ENCODE results near the gene ACAP1.

ACAP1 gene, protein sequence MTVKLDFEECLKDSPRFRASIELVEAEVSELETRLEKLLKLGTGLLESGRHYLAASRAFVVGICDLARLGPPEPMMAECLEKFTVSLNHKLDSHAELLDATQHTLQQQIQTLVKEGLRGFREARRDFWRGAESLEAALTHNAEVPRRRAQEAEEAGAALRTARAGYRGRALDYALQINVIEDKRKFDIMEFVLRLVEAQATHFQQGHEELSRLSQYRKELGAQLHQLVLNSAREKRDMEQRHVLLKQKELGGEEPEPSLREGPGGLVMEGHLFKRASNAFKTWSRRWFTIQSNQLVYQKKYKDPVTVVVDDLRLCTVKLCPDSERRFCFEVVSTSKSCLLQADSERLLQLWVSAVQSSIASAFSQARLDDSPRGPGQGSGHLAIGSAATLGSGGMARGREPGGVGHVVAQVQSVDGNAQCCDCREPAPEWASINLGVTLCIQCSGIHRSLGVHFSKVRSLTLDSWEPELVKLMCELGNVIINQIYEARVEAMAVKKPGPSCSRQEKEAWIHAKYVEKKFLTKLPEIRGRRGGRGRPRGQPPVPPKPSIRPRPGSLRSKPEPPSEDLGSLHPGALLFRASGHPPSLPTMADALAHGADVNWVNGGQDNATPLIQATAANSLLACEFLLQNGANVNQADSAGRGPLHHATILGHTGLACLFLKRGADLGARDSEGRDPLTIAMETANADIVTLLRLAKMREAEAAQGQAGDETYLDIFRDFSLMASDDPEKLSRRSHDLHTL

DNA sequence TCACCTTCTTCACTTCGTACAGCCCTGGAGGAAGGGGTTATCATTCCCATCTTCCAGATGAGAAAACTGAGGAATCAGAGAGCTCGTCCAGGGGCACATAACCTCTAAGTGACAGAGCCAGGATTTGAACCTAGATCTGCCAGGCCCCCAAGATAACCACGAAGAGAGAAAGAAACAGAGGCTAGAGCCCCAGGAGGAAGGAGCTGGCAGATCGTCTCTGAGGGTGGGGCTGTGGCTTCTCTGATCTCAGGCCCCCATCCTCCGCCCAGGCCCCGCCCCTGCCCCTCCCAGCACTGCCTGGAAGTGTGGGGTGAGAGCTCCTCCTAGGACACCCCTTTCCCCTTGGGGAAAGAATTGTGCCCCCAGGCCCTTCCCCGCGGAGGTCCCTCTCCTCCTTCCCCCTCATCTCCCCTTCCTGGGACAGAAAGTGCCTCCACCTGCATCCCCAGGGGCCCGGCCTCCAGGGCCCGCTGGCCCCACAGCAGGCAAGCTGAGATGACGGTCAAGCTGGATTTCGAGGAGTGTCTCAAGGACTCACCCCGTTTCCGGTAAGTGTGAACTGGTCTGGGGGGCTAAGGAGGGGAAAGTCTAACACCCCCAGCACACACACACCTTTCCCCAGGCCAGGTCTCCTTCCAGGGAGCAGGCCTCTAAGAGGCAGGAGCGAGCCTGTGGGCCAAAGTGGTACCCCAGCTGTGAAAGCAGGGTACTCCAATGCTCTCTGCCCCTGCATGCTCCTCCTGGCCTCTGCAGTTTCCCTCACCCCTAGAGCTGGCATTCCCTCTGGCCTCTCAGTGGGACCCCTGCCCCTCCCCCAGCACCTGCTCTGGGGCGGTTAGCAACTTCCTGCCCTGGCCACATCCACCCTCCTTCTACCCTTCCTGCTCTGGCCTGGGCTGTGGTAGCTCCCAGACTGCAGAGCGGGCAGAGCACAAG, at the start of gene ACAP1:
TSS of gene ACAP1 (plus strand) at position 290 of the 936 bp plus-strand sequence. CDS start at position 496, 206 bp downstream.
- no peak for DNase-seq

DNA sequence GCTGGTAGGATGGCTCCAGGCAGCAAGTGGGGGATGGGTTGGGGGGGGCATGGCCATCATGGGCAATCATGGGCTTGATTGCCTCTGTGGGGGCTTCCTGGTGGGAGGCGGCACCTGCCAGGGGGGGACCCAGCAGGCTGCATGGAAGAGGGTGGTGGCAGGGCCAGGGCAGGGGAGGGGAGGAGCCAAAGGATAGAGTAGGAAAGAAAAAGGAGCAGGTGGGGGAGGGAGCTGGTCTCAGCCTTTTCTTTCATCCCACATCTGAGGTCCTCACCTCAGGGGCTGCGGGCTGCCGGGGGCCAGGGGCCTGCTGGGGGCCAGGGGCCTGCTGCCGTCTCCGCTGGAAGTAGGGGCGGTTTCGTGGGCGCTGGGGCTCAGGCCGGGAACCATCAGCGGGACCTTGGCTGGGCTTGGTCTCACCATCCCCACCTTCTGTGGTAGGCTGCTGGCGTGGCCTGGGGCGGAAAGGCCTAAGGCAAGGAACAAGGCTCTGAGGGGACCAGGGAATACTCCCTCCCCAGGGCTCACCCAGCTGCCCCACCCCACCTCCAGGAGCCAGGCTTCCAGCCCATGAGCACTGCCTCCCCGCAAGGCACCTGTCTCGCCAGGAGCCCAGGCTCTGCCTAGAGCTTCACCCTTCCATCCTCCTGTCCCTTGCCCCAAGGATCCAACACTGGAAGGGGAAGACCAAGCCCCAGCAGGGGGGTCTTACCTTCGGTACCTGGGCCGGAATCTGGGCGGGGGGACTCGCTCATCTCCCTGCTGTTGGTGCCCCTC, 46.9 kb upstream of the ACAP1 start:
- no peak for DNase-seq

DNA sequence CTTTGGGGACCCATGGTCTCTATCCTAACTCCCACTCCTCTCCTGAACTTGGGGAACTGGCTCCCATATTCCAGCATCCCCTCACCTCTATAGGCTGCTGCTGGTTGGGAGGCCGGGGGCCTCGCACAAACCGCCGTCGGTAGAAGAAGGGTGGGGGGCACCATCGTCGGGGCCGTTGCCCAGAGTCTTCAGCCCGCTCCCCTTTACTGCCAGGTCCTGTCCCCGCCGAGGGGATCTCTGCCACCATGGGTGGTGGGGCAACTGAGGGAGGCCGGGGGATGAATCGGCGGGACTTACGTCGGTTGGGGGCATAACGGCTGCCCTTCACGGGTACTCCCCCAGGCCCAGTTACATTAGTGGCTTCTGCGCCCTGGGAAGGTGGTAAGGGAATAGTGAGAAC, 46.2 kb upstream of the ACAP1 start:
- DNase-seq, result no peak

DNA sequence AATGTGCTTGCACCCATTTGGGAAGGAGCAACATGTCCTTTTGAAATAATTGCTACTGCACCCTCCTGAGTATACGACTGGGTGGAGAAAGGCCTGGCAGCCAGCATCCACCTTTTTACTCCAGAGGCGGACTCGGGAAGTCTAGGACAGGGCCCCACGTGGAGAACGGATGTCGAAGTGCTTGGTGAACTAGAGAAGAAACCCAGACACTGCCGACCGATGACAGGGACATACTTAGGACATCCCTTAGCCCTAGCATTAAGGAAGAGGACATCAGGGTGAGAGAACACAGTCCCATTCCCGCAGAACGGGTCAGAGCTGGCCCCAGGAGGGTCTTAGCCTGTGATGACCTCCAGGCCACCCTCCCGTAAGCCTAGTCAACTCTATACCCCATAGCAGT, 45.6 kb upstream of the ACAP1 start:
- DNase-seq, result no peak

DNA sequence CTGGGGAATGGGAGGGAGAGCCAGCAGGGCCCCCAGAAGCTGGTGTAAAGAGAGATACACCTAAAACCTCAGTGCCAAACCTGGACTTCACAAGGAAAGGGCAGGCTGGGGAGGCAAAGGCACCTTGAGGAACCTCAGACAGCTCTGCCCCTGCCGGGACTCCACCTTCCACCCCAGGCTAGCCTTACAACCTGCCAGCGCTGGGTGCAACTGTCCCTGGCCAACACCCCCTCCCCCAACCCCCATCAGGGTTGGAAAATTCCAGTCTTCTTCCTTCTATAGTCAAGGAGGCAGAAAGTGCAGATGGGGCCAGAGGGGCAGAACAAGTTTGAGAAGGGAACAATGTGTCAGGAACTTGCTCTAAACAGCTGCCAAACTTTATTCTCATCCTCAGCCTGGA, 44.1 kb upstream of the ACAP1 start:
- no peak for DNase-seq

DNA sequence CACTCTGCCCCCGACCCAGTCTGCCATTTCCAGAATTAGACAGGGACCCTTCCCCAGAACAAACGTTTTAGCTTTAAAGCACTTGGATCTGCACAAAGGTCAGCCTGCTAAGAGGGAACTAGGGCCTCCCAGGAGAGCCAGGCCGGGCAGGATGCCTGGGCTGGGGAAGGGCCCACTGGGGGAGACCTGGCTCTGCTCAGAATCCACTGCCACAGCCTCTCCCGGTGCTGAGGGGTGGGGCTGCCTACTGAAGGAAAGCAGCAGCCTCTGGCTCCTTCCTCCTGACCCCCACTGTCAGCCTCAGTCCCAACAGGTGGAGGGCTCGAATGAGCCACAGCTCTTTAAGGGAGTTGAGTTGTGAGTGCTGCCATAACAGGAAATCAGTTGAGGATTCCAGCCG, 43.6 kb upstream of the ACAP1 start:
- no peak for DNase-seq

DNA sequence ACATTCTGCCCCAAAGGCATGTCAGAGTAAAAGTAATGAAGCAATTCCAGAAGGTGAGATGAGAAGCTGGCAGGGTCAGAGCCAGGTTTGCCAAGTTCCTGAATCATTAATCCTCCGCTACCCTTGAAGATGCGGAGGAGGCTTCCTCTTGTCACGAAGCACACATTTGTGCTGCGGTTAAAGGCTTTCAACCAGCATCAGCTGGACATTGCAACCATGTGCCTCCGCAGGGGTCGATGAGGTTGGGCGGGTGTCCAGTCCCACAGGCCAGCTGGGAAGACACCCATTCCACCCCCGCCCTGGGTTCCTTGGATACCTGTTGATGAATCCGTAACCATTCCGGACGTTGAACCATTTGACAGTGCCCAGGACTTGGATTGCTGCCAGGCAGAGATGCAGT, 43.2 kb upstream of the ACAP1 start:
- DNase-seq, result no peak

DNA sequence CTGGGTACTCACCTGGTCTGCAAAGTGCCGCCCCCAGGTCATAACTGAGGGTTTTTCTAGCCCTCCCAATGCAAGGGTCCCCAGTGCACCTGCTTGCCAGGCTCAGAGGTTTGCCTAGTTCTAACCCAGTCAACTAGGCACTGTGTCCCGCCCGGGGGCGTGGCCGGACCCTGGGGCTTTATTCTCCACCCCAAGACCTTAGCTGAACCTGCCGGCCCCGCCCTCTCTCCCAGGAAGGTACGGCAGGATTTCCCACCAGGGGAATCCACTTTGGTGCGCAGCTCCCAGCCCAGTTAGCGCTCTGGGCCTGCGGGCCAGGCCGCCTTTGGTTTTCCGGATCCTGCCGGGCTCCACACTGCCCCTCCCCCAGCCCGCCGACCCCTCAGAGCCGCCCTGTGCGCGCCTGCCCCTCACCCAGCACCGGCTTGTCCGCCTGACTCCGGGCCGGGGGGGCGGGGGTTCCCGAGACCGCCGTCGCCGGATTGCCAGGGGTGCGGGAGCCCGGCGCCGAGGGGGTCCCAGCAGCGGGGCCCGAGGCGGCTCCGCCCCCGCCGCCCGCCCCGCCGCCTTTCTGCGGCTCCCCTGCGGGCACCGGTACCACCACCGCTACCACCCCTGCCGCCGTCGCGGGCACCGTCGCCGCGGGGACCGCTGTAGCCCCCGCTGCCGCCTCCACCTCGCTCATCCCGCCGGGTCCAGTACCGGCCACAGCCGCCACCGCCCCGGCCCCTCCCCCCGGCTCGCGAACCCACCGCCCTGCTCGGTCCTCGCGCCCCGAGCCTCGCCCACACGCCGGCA, 42.3 kb upstream of the ACAP1 start:
- no peak for DNase-seq

DNA sequence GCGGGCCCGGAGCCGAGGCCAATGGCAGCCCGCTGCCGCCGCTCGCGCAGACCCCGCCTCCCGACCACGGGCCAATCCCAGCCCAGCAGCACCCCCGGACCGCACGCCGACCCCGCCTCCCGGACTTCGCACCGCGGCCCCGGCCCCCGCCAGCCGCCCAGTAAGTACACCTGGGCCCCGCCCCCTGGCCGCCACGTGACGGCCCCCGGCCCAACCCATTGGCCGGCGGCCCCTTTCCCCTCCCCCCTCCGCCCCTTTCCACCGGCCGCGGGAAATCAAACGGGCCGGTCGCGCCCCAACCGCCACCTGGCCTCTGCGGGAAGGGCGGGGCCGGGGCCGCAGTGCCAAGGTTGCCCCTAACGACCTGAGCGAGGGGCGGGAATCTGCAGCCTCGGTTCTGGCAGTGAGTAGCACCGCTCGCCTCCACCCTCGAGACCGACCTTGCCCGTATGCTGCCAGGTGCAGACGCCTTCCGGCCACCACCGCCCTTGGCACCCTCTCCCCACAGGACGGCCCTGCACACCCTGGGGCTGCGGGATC, 41.6 kb upstream of the ACAP1 start, which contains the start of gene YBX2:
TSS of gene YBX2 (minus strand) at position 26 of the 540 bp plus-strand sequence. CDS start 139 bp downstream, outside the sequence.
- DNase-seq, result no peak

DNA sequence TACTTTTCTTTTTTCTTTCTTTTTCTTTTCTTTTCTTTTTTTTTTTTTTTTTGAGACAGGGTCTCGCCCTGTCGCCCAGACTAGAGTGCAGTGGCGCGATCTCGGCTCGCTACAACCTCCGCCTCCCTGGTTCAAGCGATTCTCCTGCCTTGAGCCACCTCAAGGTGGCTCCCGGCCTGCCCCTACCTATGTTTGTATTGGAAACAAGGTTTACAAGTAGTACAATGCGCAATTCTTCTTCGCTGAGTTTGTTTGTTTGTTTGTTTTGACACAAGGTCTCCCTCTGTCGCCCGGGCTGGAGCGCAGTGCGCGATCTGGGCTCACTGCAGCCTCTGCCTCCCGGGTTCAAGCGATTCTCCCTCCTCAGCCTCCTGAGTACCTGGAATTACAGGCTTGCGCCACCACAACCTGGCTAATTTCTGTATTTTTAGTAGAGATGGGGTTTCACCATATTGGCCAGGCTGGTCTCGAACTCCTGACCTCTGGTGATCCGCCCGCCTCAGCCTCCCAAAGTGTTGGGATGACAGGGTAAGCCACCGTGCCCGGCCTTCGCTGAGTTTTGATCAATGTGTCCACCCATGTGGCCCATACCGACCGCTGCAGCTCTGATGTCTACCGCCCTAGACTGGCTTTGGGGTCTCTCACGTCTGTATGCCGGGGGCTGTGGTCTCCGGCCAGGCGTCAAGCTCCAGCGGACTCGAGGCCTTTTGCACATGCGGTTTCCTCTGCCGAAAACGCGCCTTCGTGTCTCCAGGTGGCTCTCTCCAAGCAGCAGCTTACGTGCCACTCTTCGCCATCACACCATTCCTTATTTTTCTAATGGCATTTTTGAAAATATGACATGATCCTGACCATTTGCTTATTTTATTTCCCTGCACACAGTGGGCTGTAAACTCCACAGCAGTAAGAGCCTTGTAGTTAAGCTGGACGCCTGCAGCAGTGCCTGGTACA, 40.8 kb upstream of the ACAP1 start:
- no peak for DNase-seq

DNA sequence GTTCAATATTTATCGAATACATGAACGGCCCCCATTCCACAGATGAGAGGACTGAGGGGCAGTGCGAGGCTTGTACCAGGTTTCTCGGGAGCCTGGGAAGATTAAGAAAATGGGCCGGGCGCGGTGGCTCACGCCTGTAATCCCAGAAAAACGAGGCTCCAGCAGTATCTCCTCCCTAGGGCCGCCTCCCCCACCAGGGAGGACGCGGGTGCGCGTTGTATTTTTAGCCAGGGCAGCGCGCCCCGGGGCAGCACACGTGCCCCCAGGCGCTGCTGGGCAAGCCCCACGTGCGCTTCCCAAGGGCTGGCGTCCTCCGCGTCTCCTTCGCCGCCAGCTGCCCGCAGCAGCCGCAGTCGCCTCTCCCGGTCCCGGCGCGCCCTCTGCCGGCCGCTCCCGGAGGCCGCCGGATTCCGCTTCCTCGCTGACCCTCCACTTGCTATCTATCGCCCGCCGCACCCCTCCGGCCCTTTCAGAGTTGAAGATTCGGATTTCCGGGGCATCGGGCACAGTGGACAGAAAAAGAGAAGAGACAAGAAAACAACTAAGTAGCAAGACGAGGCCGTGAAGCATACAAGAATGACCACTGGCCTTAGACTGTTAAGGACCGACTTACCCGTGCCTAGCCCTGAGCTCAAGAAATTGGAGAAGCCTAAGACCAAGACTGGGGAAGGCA, 40.0 kb upstream of the ACAP1 start:
- DNase-seq, result peak; percentile 58

DNA sequence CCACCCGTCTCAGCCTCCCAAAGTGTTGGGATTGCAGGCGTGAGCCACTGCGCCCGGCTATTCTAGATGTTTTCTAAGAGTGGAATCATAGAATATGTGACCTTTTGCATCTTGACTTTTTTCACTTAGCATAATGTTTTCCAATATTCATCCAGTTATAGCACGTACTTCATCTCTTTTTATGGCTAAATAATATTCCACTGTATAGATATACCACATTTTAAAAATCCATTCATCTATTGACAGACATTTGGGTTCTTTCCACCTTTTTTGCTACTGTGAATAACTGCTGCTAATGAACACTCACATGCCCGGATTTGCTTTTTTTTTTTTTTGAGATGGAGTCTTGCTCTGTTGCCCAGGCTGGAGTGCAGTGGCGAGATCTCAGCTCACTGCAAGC, 32.1 kb upstream of the ACAP1 start:
- DNase-seq, result no peak

DNA sequence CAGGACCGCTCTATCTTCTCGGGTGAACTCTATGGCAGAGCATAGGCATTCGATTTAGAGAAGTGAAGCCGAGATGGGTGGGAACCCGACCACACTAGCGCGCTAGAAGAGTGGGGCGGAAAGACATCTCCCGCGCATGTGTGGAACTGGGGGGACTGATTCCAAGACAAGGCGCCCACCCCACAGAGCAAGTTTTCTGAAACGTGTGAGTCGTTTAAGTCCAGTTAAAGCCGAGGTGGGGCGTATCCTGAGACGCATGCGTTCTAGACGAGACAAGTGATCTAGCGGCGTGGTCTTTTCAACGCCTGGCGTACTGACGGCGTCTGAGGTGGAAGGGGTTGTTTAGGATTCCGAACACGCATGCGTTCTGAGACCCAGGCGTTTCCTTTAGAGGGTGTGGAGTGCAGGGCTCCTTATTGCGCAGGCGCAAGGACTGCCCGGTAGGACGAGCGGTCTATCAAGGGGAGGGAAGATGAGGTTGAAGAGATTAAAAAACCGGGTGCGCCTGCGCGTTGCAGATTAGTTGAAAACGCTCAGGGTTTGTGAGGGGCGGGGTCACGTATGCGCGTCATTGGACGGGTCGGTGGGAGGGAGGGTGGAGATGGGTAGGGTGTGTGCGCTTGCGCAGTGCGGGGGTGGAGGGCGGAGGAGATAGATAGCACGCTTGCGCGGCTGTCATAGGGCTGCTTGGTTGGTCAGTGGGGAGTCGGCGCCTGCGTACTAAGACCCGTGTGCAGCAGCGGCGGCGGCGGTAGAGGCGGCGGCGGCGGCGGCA, 29.2 kb upstream of the ACAP1 start, which contains the start of gene EIF5A:
TSS of gene EIF5A (plus strand) at position 718 of the 775 bp plus-strand sequence. CDS start 2,008 bp downstream, outside the sequence.
- DNase-seq, result peak; percentile 100

DNA sequence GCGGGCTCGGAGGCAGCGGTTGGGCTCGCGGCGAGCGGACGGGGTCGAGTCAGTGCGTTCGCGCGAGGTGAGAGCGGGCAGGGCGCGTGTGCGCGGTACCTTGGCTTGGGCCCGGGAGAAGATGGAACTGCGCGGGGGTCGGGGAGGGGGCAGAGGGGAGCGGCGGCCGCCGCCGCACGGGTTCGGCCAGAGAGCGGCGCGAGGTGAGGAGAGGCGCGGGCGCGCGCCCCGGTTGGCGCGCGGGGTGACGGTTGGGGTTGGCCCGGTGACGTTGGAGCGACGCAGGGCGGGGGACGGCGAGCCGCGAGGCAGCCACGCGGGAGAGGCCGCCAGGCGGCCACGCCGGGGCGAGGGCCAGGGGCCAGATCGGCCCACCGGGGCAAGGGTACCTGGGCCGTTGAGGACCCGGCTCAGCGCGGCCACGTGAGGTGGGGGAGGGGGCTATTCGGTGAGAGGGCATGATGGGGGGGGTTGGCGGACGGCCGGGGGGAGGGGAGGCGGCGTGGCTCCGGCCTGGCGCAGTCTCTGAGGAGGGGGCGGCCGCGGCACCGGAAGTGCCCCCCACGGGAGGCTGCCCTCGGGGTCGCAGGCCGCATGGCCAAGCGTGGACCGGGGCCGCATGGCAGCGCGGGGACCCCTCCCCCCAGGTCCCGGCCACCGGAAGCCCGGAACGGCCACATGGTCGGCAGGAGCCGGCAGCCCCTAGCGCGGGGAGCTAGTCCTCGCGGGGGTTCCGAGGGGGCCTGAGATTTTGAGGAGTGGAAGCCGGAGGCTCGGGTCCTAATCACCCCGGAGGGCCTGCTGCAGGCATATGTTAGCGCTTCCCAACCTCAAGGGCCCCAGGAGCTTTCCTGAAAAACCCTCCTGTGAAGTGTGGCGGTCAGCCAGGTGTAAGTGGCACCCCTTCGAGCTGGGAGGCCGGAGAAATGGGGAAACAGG, 28.4 kb upstream of the ACAP1 start:
- no peak for DNase-seq

DNA sequence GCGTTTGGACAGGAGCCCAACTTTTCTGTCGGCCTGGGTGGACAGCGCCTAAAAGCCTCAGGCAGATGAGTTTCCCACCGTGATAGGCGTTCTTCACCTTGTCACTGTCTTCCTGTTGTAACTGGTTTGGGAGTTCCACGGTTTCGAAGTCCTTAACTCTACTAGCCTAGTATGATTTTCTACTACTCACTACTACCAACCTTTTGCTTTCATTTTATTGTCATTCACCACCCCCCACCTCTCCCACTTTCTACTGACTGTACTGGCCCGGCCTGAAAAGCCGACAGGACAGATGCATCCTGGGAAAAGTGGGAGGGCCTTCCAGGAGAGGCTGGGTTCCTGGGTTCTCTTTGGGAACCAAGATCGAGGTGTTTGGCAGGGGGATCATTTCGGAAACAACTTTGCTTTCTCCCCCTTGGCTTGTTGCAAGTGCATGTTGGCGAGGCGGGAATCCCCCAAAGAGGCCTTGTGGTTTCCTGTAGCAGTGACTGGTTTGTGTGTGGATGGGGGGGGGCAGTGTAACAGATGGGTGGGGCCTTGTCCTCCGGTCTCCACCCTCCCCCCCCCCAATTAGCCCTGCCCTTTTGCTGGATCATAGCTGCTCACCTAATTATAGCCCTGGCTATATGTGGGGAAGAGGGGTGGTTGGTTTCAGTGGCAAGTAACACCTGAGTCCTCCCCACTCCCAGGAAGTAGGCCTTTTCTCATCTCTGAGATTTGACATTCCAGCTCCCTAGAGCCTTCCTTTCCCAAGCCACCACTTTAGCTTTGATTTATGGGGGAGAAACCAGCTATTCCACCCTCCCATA, 27.5 kb upstream of the ACAP1 start:
- peak; percentile 33 for DNase-seq

DNA sequence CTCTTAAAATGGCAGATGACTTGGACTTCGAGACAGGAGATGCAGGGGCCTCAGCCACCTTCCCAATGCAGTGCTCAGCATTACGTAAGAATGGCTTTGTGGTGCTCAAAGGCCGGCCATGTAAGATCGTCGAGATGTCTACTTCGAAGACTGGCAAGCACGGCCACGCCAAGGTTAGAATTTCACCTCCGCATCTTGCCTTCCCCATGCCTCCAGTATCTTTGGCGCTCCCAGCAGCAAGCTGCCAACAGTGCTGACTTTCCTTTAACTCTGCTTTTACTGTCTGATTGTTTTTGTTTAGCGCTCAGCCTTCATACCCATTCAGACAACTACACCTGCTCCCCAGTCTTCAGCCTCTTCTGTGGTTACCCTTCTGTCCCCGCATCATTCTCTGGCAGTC, 26.7 kb upstream of the ACAP1 start:
- DNase-seq, result no peak

Measured in SHP77 treated with DMSO at 0.1 percent for 48 hours (cell line).